Tibial nerve (tissue), 4 donors: ENCODE results near the gene RHD.

Experiments
- EP300 ChIP-seq, 2 donors: sonication (generic); formaldehyde crosslinking; IDR thresholded peaks; one replicate each; pipeline ENCODE4 v1.6.1; 2017; ENCODE audit warnings: antibody characterized with exemption in 2 of 2, mild to moderate bottlenecking in 1 of 2
- TF ChIP-seq, protein P1 (sequence below), 5 experiments: fragments of 200-600 bp in 3 of 5; fragments of 450-650 bp in 2 of 5; sonication (generic) in 3 of 5; IDR thresholded peaks; one replicate each; pipeline ENCODE4 v1.5.1; 2016 to 2019; ENCODE audit warnings: antibody characterized with exemption in 5 of 5, mild to moderate bottlenecking in 3 of 5, moderate library complexity in 2 of 5

GRCh38 chr1:25369241-25369640 lies 96.9 kb downstream of the RHD start:
- TF ChIP-seq, protein P1, sequence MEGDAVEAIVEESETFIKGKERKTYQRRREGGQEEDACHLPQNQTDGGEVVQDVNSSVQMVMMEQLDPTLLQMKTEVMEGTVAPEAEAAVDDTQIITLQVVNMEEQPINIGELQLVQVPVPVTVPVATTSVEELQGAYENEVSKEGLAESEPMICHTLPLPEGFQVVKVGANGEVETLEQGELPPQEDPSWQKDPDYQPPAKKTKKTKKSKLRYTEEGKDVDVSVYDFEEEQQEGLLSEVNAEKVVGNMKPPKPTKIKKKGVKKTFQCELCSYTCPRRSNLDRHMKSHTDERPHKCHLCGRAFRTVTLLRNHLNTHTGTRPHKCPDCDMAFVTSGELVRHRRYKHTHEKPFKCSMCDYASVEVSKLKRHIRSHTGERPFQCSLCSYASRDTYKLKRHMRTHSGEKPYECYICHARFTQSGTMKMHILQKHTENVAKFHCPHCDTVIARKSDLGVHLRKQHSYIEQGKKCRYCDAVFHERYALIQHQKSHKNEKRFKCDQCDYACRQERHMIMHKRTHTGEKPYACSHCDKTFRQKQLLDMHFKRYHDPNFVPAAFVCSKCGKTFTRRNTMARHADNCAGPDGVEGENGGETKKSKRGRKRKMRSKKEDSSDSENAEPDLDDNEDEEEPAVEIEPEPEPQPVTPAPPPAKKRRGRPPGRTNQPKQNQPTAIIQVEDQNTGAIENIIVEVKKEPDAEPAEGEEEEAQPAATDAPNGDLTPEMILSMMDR (IDR thresholded peaks at IDR 0.05) = no peak
- TF ChIP-seq EP300 (IDR thresholded peaks at IDR 0.05) = no peak
